GM06990 (cell line): ENCODE results near the gene IFI35.
"Not testable (repeated sequence)": the region's sequence is repeated elsewhere in the genome, so short reads cannot be mapped to it uniquely, and the experiment has no call there.

Source experiments
- DNase-seq: peaks from one replicate; pipeline ENCODE4 v3.0.0-alpha.2; 2011; ENCODE audit not compliant: insufficient read length; ENCODE audit errors: extremely low read depth
- H3K27me3 ChIP-seq: replicated peaks from 2 replicates; pipeline ENCODE4 v1.6.0; 2011; ENCODE audit warnings: low read length; ENCODE audit not compliant: control insufficient read depth, insufficient read depth
- H3K36me3 ChIP-seq: 2 replicates; pipeline ENCODE4 v1.5.1; 2011; ENCODE audit warnings: low read length; ENCODE audit not compliant: control insufficient read depth, insufficient read depth
- H3K4me3 ChIP-seq: replicated peaks from 2 replicates; pipeline ENCODE4 v1.5.1; 2011; ENCODE audit warnings: low read depth, mild to moderate bottlenecking, control low read depth, low read length
- CTCF ChIP-seq: IDR thresholded peaks from 2 replicates; pipeline ENCODE4 v1.5.1; 2011; ENCODE audit warnings: low read length, control low read depth, mild to moderate bottlenecking, inconsistent platforms; ENCODE audit not compliant: insufficient read depth, poor library complexity, severe bottlenecking

The IFI35 gene

GRCh38 chr17:42997390-42997983 lies 9.1 kb upstream of the IFI35 start:
- H3K4me3 ChIP-seq: peak overlapping the region; percentile 47; the same call in 1 of the 2 replicates
- no peak for TF ChIP-seq CTCF
- peaks cover 12% of the 10 kb centered on the region for H3K36me3 ChIP-seq
- no peak for DNase-seq
- no peaks in the 10 kb centered on the region for H3K27me3 ChIP-seq

- peaks cover 17% of the 10 kb centered on the region for H3K36me3 ChIP-seq
- H3K27me3 ChIP-seq: no peaks in the 10 kb centered on the region
- peak; percentile 74 for TF ChIP-seq CTCF
- peak; percentile 94 for DNase-seq
- peak within 1 kb of the TSS; percentile 83 for H3K4me3 ChIP-seq
Measured at GRCh38 chr17:42997984-42998938, 8.3 kb upstream of the IFI35 start, which contains the start of gene RPL27. Gene RPL27, plus strand, starts transcription at chr17:42998419. Its CDS starts 332 bp downstream, at chr17:42998751.

GRCh38 chr17:42999003-42999525 lies 7.5 kb upstream of the IFI35 start:
- H3K36me3 ChIP-seq: peaks cover 23% of the 10 kb centered on the region
- TF ChIP-seq CTCF: no peak
- peak overlapping the region; percentile 83 for H3K4me3 ChIP-seq
- no peak for DNase-seq
- no peaks in the 10 kb centered on the region for H3K27me3 ChIP-seq

GRCh38 chr17:43000894-43001293 lies 5.7 kb upstream of the IFI35 start:
- not testable (repeated sequence) for DNase-seq, H3K27me3 ChIP-seq, H3K4me3 ChIP-seq
- H3K36me3 ChIP-seq: peaks cover 23% of the 10 kb centered on the region

GRCh38 chr17:43003542-43004172 lies 2.9 kb upstream of the IFI35 start:
- TF ChIP-seq CTCF: no peak
- no peak for DNase-seq
- no peaks in the 10 kb centered on the region for H3K27me3 ChIP-seq
- no peak overlapping the region for H3K4me3 ChIP-seq
- peaks cover 23% of the 10 kb centered on the region for H3K36me3 ChIP-seq
